Naive thymus-derived CD4-positive, alpha-beta T cell (primary cell): ENCODE data around the gene CDYL. TPM values are rescaled to one million over a fixed set of nuclear protein-coding genes. Genes with fewer than 3 reads are reported as not detected.

Source experiments
- ATAC-seq: fragments of 150-1000 bp; cut with Tn5 transposase; 2 replicates; pipeline ENCODE4 v1.10.0; 2021; ENCODE audit warnings: mild to moderate bottlenecking, moderate library complexity
- CTCF ChIA-PET: fragments of 350-600 bp; sonication (Branson Sonifier 250); formaldehyde crosslinking; loops from one replicate; lab custom pipeline; 2021; ENCODE audit warnings: antibody characterized with exemption; lab: Charles Lee
- POLR2A ChIA-PET: fragments of 350-600 bp; sonication (Branson Sonifier 250); formaldehyde crosslinking; loops from one replicate; lab custom pipeline; 2021; ENCODE audit warnings: antibody characterized with exemption, inconsistent platforms; lab: Charles Lee
- DNase-seq, 9 donors: peaks; one replicate each; pipeline versions ENCODE4 v3.0.0 to v3.0.0-alpha.2; 2020 to 2022; ENCODE audit warnings: mixed read lengths in 1 of 9
- H3K27ac ChIP-seq: one replicate; pipeline ENCODE4 v1.7.0; 2013; ENCODE audit warnings: mild to moderate bottlenecking, low read depth, low read length, moderate library complexity
- H3K27me3 ChIP-seq, 2 donors: one replicate each; pipeline ENCODE4 v1.7.0; 2013; ENCODE audit warnings: low read length in 2 of 2, mild to moderate bottlenecking in 2 of 2, moderate library complexity in 2 of 2; ENCODE audit not compliant: control insufficient read depth in 2 of 2, insufficient read depth in 2 of 2
- H3K36me3 ChIP-seq, 3 experiments: 1 replicate in 2 of 3; 2 replicates in 1 of 3; pipeline ENCODE4 v1.7.0; 2013; ENCODE audit warnings: low read length in 3 of 3, mild to moderate bottlenecking in 3 of 3, moderate library complexity in 1 of 3; ENCODE audit not compliant: insufficient read depth in 3 of 3, control insufficient read depth in 2 of 3
- H3K4me1 ChIP-seq, 2 donors: one replicate each; pipeline ENCODE4 v1.7.0; 2013; ENCODE audit warnings: low read length in 2 of 2, mild to moderate bottlenecking in 2 of 2, moderate library complexity in 1 of 2; ENCODE audit not compliant: control insufficient read depth in 2 of 2, insufficient read depth in 2 of 2
- H3K4me3 ChIP-seq: 2 replicates; pipeline ENCODE4 v1.7.0; 2013; ENCODE audit warnings: mild to moderate bottlenecking, low read length
- H3K9me3 ChIP-seq, 3 experiments: 1 replicate in 2 of 3; 2 replicates in 1 of 3; pipeline ENCODE4 v1.7.0; 2013; ENCODE audit warnings: low read length in 3 of 3; ENCODE audit not compliant: control insufficient read depth in 2 of 3
- H3K27ac Mint-ChIP-seq, 9 donors: one replicate each; pipeline ENCODE4 v1.8.0; 2020 to 2022; ENCODE audit warnings: mixed read lengths in 9 of 9, mild to moderate bottlenecking in 8 of 9, moderate library complexity in 5 of 9, inconsistent platforms in 2 of 9
- H3K27me3 Mint-ChIP-seq, 5 donors: one replicate each; pipeline ENCODE4 v1.8.0; 2021 to 2022; ENCODE audit warnings: mixed read lengths in 5 of 5, mild to moderate bottlenecking in 1 of 5
- H3K36me3 Mint-ChIP-seq, 5 donors: one replicate each; pipeline ENCODE4 v1.8.0; 2020 to 2022; ENCODE audit warnings: mixed read lengths in 5 of 5, mild to moderate bottlenecking in 3 of 5, inconsistent platforms in 1 of 5
- H3K4me1 Mint-ChIP-seq, 7 donors: one replicate each; pipeline ENCODE4 v1.8.0; 2020 to 2022; ENCODE audit warnings: mixed read lengths in 7 of 7, mild to moderate bottlenecking in 3 of 7, inconsistent platforms in 1 of 7
- H3K4me3 Mint-ChIP-seq, 10 donors: one replicate each; pipeline ENCODE4 v1.8.0; 2020 to 2022; ENCODE audit warnings: mild to moderate bottlenecking in 10 of 10, mixed read lengths in 10 of 10, moderate library complexity in 6 of 10, inconsistent platforms in 2 of 10
- H3K9me3 Mint-ChIP-seq, 11 donors: one replicate each; pipeline ENCODE4 v1.8.0; 2020 to 2022; ENCODE audit warnings: mixed read lengths in 11 of 11, mild to moderate bottlenecking in 4 of 11, inconsistent platforms in 1 of 11, moderate library complexity in 1 of 11
- intact Hi-C, 2 donors: fragments of 100-400 bp; cut with micrococcal nuclease; formaldehyde crosslinking; loops; one replicate each; pipeline ENCODE4 v1.15.1; 2023
- polyA plus RNA-seq, 2 donors: library from polyadenylated mRNA; unstranded; fragments of 300-500 nt; fragmentation: Illumina TruSeq; gene quantifications; one replicate each; pipeline ENCODE4 v1.2.3, GENCODE V29; 2021
- total RNA-seq, 6 experiments: library from RNA in 5 of 6; stranded (reverse) in 5 of 6; gene quantifications; 1 replicate in 5 of 6; 2 replicates in 1 of 6; pipeline ENCODE4 v1.2.3 and lab custom pipeline; 2021 to 2026

CDYL gene
- total and polyA plus RNA-seq, 7 experiments from 2014 or later = 3.6 to 43.3 (median 32.3) TPM

- Histone ChIP-seq H3K27me3 (no peaks in the 10 kb centered on the region), H3K4me3 (no peak overlapping the region), H3K9me3 (no peaks in the 10 kb centered on the region), H3K36me3 (peaks cover 0 to 76% (median 0%) of the 10 kb centered on the region in 3 experiments), H3K27ac (no peak overlapping the region), H3K4me1 (no peaks in the 10 kb centered on the region)
- ChIA-PET CTCF (interaction anchor here (0.6 kb wide), 1 partner anchor 290 kb away, joined by 3 read pairs; no protein-coding TSS in a partner anchor), POLR2A (no interaction called here)
- DNase-seq = no peak
- H3K36me3 Mint-ChIP-seq = peaks cover 3 to 55% (median 37%) of the 10 kb centered on the region in 5 donors
- no peaks in the 10 kb centered on the region for H3K27me3 Mint-ChIP-seq
- no peak for ATAC-seq
- intact Hi-C loops = no loop called here
- H3K4me3 Mint-ChIP-seq = no peak overlapping the region
- H3K4me1 Mint-ChIP-seq = peaks cover 0 to 10% (median 1%) of the 10 kb centered on the region in 7 donors
- no peak overlapping the region for H3K27ac Mint-ChIP-seq
- peaks cover 0 to 2% (median 0%) of the 10 kb centered on the region in 11 donors for H3K9me3 Mint-ChIP-seq
Measured at GRCh38 chr6:4947716-4948115, 171.5 kb downstream of the CDYL start.

DNA sequence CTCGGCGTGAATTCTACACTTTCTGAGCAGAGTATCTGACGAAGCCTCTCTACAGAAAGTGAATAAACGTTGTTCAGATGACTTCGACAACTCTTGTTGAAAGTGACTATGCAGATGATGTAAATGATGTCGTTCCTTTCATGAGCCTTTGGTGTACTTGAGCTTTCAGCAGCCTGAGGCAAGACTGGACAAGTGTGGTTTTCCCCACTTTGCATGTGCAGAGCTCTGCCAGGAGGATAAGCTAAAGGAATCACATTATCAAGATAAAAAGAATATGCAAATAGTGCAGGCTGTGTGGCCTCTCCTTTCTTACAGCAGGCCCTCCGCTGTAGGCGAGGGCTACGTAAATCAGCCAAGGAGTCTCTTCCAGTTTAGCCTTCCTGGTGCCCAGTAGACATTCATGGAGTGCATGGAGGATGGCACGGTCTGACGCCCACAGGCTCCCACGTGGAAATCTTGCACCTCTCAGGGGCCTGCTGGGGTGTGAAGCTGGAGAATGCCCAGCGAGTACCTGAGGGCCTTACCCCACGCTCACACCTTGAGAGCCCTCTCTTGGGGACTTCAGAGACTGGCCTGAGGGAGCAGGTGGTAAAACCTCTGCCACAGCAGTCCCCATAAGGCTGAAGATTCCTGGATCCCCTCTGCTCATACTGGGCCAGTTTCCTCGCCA lies 172.7 kb downstream of the CDYL start:
- intact Hi-C loops = no loop called here
- ChIA-PET CTCF (no interaction called here), POLR2A (no interaction called here)
- peaks cover 2 to 59% (median 40%) of the 10 kb centered on the region in 5 donors for H3K36me3 Mint-ChIP-seq
- peaks cover 0 to 6% (median 0%) of the 10 kb centered on the region in 7 donors for H3K4me1 Mint-ChIP-seq
- no peaks in the 10 kb centered on the region for H3K27me3 Mint-ChIP-seq
- no peak overlapping the region for H3K4me3 Mint-ChIP-seq
- no peak for DNase-seq
- Histone ChIP-seq H3K4me1 (no peaks in the 10 kb centered on the region), H3K27ac (no peak overlapping the region), H3K27me3 (no peaks in the 10 kb centered on the region), H3K36me3 (peaks cover 0 to 80% (median 0%) of the 10 kb centered on the region in 3 experiments), H3K9me3 (no peaks in the 10 kb centered on the region), H3K4me3 (no peak overlapping the region)
- H3K27ac Mint-ChIP-seq = no peak overlapping the region
- peaks cover 0 to 2% (median 0%) of the 10 kb centered on the region in 11 donors for H3K9me3 Mint-ChIP-seq
- no peak for ATAC-seq

GRCh38 chr6:4950076-4950475 lies 173.9 kb downstream of the CDYL start:
- POLR2A ChIA-PET = no interaction called here
- peaks cover 0 to 2% (median 0%) of the 10 kb centered on the region in 11 donors for H3K9me3 Mint-ChIP-seq
- peak overlapping the region in 1 of 9 donors; percentile 51 for H3K27ac Mint-ChIP-seq
- intact Hi-C loops = loop anchor here in 1 of 2 donors (5.0 kb wide), 1 partner anchor 1187 kb away; no protein-coding TSS in a partner anchor
- CTCF ChIA-PET = no interaction called here
- H3K4me3 ChIP-seq = no peak overlapping the region
- H3K4me1 Mint-ChIP-seq = peaks cover 0 to 6% (median 0%) of the 10 kb centered on the region in 7 donors
- ATAC-seq (no peak), DNase-seq (no peak)
- no peaks in the 10 kb centered on the region for H3K4me1 ChIP-seq
- no peaks in the 10 kb centered on the region for H3K9me3 ChIP-seq
- peaks cover 0 to 65% (median 38%) of the 10 kb centered on the region in 5 donors for H3K36me3 Mint-ChIP-seq
- no peaks in the 10 kb centered on the region for H3K27me3 ChIP-seq
- H3K36me3 ChIP-seq = peaks cover 0 to 76% (median 0%) of the 10 kb centered on the region in 3 experiments
- H3K27me3 Mint-ChIP-seq = no peaks in the 10 kb centered on the region
- no peak overlapping the region for H3K27ac ChIP-seq
- no peak overlapping the region for H3K4me3 Mint-ChIP-seq

- no peak overlapping the region for H3K27ac Mint-ChIP-seq
- ChIA-PET CTCF (interaction anchor here (0.6 kb wide), 1 partner anchor 1744 kb away, joined by 3 read pairs; no protein-coding TSS in a partner anchor), POLR2A (no interaction called here)
- DNase-seq = no peak
- H3K9me3 Mint-ChIP-seq = peaks cover 0 to 2% (median 0%) of the 10 kb centered on the region in 11 donors
- Histone ChIP-seq H3K36me3 (peaks cover 0 to 67% (median 0%) of the 10 kb centered on the region in 3 experiments), H3K4me3 (no peak overlapping the region), H3K27ac (no peak overlapping the region), H3K4me1 (no peaks in the 10 kb centered on the region), H3K9me3 (no peaks in the 10 kb centered on the region), H3K27me3 (no peaks in the 10 kb centered on the region)
- H3K4me1 Mint-ChIP-seq = peaks cover 0 to 6% (median 0%) of the 10 kb centered on the region in 7 donors
- H3K27me3 Mint-ChIP-seq = no peaks in the 10 kb centered on the region
- intact Hi-C loops = loop anchor here in 1 of 2 donors (5.0 kb wide), 1 partner anchor 1186 kb away; no protein-coding TSS in a partner anchor
- ATAC-seq = no peak
- H3K4me3 Mint-ChIP-seq = no peak overlapping the region
- peaks cover 0 to 67% (median 38%) of the 10 kb centered on the region in 5 donors for H3K36me3 Mint-ChIP-seq
Measured at GRCh38 chr6:4950836-4951533, 174.8 kb downstream of the CDYL start.

GRCh38 chr6:4953440-4953839 lies 177.2 kb downstream of the CDYL start:
- peaks cover 0 to 6% (median 0%) of the 10 kb centered on the region in 7 donors for H3K4me1 Mint-ChIP-seq
- ATAC-seq (no peak), DNase-seq (no peak)
- POLR2A ChIA-PET = no interaction called here
- Histone ChIP-seq H3K36me3 (peaks cover 0 to 46% (median 0%) of the 10 kb centered on the region in 3 experiments), H3K4me1 (no peaks in the 10 kb centered on the region), H3K4me3 (no peak overlapping the region), H3K9me3 (peaks cover 0 to 7% (median 0%) of the 10 kb centered on the region in 3 experiments), H3K27me3 (no peaks in the 10 kb centered on the region), H3K27ac (no peak overlapping the region)
- no peaks in the 10 kb centered on the region for H3K27me3 Mint-ChIP-seq
- peaks cover 0 to 57% (median 38%) of the 10 kb centered on the region in 5 donors for H3K36me3 Mint-ChIP-seq
- intact Hi-C loops = loop anchor here in 1 of 2 donors (5.0 kb wide), 1 partner anchor 1184 kb away; no protein-coding TSS in a partner anchor
- CTCF ChIA-PET = no interaction called here
- H3K9me3 Mint-ChIP-seq = peaks cover 0 to 2% (median 0%) of the 10 kb centered on the region in 11 donors
- H3K4me3 Mint-ChIP-seq = no peak overlapping the region
- no peak overlapping the region for H3K27ac Mint-ChIP-seq

GRCh38 chr6:4956625-4957024 lies 180.4 kb downstream of the CDYL start:
- ATAC-seq (no peak), DNase-seq (no peak)
- Histone ChIP-seq H3K9me3 (peaks cover 0 to 7% (median 0%) of the 10 kb centered on the region in 3 experiments), H3K27ac (no peak overlapping the region), H3K36me3 (peaks cover 0 to 26% (median 0%) of the 10 kb centered on the region in 3 experiments), H3K4me3 (no peak overlapping the region), H3K27me3 (no peaks in the 10 kb centered on the region), H3K4me1 (no peaks in the 10 kb centered on the region)
- H3K36me3 Mint-ChIP-seq = peaks cover 0 to 34% (median 22%) of the 10 kb centered on the region in 5 donors
- ChIA-PET CTCF (no interaction called here), POLR2A (no interaction called here)
- peaks cover 0 to 8% (median 2%) of the 10 kb centered on the region in 5 donors for H3K27me3 Mint-ChIP-seq
- intact Hi-C loops = no loop called here
- no peaks in the 10 kb centered on the region for H3K4me1 Mint-ChIP-seq
- H3K9me3 Mint-ChIP-seq = peaks cover 0 to 24% (median 2%) of the 10 kb centered on the region in 11 donors
- peak overlapping the region in 1 of 9 donors; percentile 54 for H3K27ac Mint-ChIP-seq
- no peak overlapping the region for H3K4me3 Mint-ChIP-seq
